Ovary (tissue), 3 donors: ENCODE measurements around the gene PLXNA2.

ENCODE experiments used
- CTCF ChIP-seq, 3 donors: fragments of 450-650 bp in 2 of 3; fragments of 200-600 bp in 1 of 3; IDR thresholded peaks; one replicate each; pipeline versions ENCODE4 v1.5.1 to v1.8.0; 2016 to 2022; ENCODE audit warnings: antibody characterized with exemption in 3 of 3, mild to moderate bottlenecking in 1 of 3
- POLR2A ChIP-seq: fragments of 450-650 bp; IDR thresholded peaks from one replicate; pipeline ENCODE4 v1.6.1; 2017; ENCODE audit warnings: antibody characterized with exemption, mild to moderate bottlenecking, moderate library complexity
- donor health status: DM: no; HTN: no; CAD: no.

GRCh38 chr1:208122612-208123358 is 121.4 kb downstream of the PLXNA2 start:
- TF ChIP-seq POLR2A, result no peak
- no peak for TF ChIP-seq CTCF (IDR thresholded peaks at IDR 0.05)
